GM18505 (cell line): ENCODE measurements around the gene C1QTNF1.

Experiments
- ATAC-seq: cut with Tn5 transposase; IDR thresholded peaks from one replicate; pipeline ENCODE4 v1.9.1; 2021; ENCODE audit not compliant: unreplicated experiment
- POLR2A ChIP-seq: IDR thresholded peaks from 4 replicates; pipeline ENCODE4 v1.6.1; 2011; ENCODE audit warnings: borderline replicate concordance; ENCODE audit not compliant: insufficient read depth, insufficient read length; ENCODE audit errors: extremely low read depth

C1QTNF1 gene

GRCh38 chr17:78995761-78996451 is 28.1 kb upstream of the C1QTNF1 start:
- no peak for TF ChIP-seq POLR2A
- no peak for ATAC-seq

GRCh38 chr17:78996781-78997201 is 27.2 kb upstream of the C1QTNF1 start:
- TF ChIP-seq POLR2A: no peak
- no peak for ATAC-seq

- ATAC-seq: no peak
- TF ChIP-seq POLR2A: no peak
Observed at GRCh38 chr17:78997231-78997741, 26.7 kb upstream of the C1QTNF1 start.

- no peak for ATAC-seq
- TF ChIP-seq POLR2A: no peak
Observed at GRCh38 chr17:78997881-78998280, 26.1 kb upstream of the C1QTNF1 start.

GRCh38 chr17:78998311-78999055 is 25.5 kb upstream of the C1QTNF1 start:
- TF ChIP-seq POLR2A: no peak
- no peak for ATAC-seq

GRCh38 chr17:78999056-78999768 is 24.8 kb upstream of the C1QTNF1 start:
- no peak for TF ChIP-seq POLR2A
- no peak for ATAC-seq

- TF ChIP-seq POLR2A: no peak
- no peak for ATAC-seq
Observed at GRCh38 chr17:78999947-79000395, 24.0 kb upstream of the C1QTNF1 start.

- ATAC-seq: no peak
- no peak for TF ChIP-seq POLR2A
Observed at GRCh38 chr17:79000396-79001189, 23.4 kb upstream of the C1QTNF1 start.

GRCh38 chr17:79001190-79002020 is 22.6 kb upstream of the C1QTNF1 start:
- TF ChIP-seq POLR2A: no peak
- ATAC-seq: no peak

- ATAC-seq: no peak
- no peak for TF ChIP-seq POLR2A
Observed at GRCh38 chr17:79002291-79002690, 21.7 kb upstream of the C1QTNF1 start.

- no peak for TF ChIP-seq POLR2A
- ATAC-seq: no peak
Observed at GRCh38 chr17:79002796-79003593, 21.0 kb upstream of the C1QTNF1 start.

- ATAC-seq: no peak
- no peak for TF ChIP-seq POLR2A
Observed at GRCh38 chr17:79003661-79004411, 20.1 kb upstream of the C1QTNF1 start.
